Pancreas (tissue), 10 donors: ENCODE data around the gene CEP41. TPM values are rescaled to one million over a fixed set of nuclear protein-coding genes. Genes with fewer than 3 reads are reported as not detected.

Experiments
- ATAC-seq, 4 donors: fragments of 200-7000 bp; cut with Tn5 transposase; one replicate each; pipeline versions ENCODE4 v1.8.0 to v1.9.1; 2020; ENCODE audit warnings: mild to moderate bottlenecking in 4 of 4, moderate library complexity in 4 of 4
- DNase-seq, 6 donors: peaks; one replicate each; pipeline ENCODE4 v3.0.0-alpha.2; 2020
- FAIRE-seq: peaks from 2 replicates; lab custom pipeline; 2012; peaks lifted over from hg19 to GRCh38; lab: Jason Lieb, UNC
- H3K27ac ChIP-seq, 4 donors: fragments of 200-600 bp; sonication (generic); 1 replicate in 3 of 4; 2 replicates in 1 of 4; pipeline versions ENCODE4 v1.5.0 to v1.8.0; 2020
- H3K27me3 ChIP-seq, 4 donors: fragments of 200-600 bp; one replicate each; pipeline ENCODE4 v1.8.0; 2021
- H3K36me3 ChIP-seq, 3 donors: fragments of 200-600 bp; sonication (generic) in 1 of 3; one replicate each; pipeline versions ENCODE4 v1.5.0 to v1.8.0; 2020 to 2021
- H3K4me1 ChIP-seq, 3 donors: fragments of 200-600 bp; one replicate each; pipeline ENCODE4 v1.8.0; 2021
- H3K4me3 ChIP-seq, 4 donors: fragments of 200-600 bp; sonication (generic) in 2 of 4; one replicate each; pipeline versions ENCODE4 v1.5.0 to v1.8.0; 2020 to 2021
- H3K9me3 ChIP-seq, 4 donors: fragments of 200-600 bp; one replicate each; pipeline ENCODE4 v1.8.0; 2021
- WGBS, 2 donors: extraction: QIAGEN DNeasy Blood & Tissue Kit; methylation state at CpG; one replicate each; pipeline ENCODE4 v1.1.7; 2013; 5-methylcytosine and 5-hydroxymethylcytosine counted together
- intact Hi-C, 3 donors: fragments of 100-400 bp; cut with DNase I; formaldehyde crosslinking; loops; one replicate each; pipeline versions ENCODE4 v1.11.1 to v1.14.2; 2022
- polyA plus RNA-seq, 2 donors: library from polyadenylated mRNA; stranded (reverse); fragments of 200-250 nt; gene quantifications; one replicate each; pipeline ENCODE4 v1.2.3, GENCODE V29; 2013
- total RNA-seq, 6 donors: library from RNA; stranded (reverse); fragmentation: NEBNext Ultra II Directional in 4 of 6; extraction: Animal tissue kit (Norgen Biotek cat#: 25700) in 4 of 6; gene quantifications; one replicate each; pipeline versions ENCODE4 v1.2.1 to v1.2.4, GENCODE V29; 2021 to 2023
- TF ChIP-seq, protein P1 (sequence below), 4 donors: fragments of 200-600 bp; sonication (generic) in 3 of 4; IDR thresholded peaks; one replicate each; pipeline versions ENCODE4 v1.5.0 to v1.8.0; 2021; ENCODE audit warnings: antibody characterized with exemption in 4 of 4
- donor health status: healthy with polysubstance abuse.
- donor health status: DM: no; HTN: no; CAD: no; lungs with moderate emphysema.
- donor health status: DM: no; HTN: no; CAD: no.
- donor health status: control.
- donor health status: control.
- donor health status: Bipolar disorder and iron deficiency.
- donor health status: DM: yes; HTN: yes; CAD: no.
- donor health status: DM: no; HTN: no; CAD: no.
- donor health status: DM: no; HTN: no; CAD: no.
- donor health status: DM: yes; HTN: yes; CAD: no.

The CEP41 gene
- total and polyA plus RNA-seq, 8 donors, result 1.8 to 10.3 (median 4.5) TPM

DNA sequence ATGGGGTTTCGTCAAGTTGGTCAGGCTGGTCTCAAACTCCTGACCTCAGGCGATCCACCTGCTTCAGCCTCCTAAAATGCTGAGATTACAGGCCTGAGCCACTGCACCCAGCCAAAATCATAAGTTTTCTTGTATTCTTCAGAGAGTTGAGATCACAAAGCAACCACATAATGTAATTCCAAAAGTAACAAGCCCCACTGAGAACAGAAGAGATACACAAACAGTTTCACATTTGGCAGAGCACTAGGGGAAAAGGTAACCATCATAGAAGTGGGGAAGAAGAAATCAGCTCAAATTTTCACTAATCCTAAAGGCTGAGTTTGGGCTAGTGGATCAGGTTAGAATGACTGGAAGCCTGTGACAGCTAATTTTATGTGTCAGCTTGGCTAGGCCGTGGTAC, 5.4 kb upstream of the CEP41 start:
- TF ChIP-seq, protein P1, sequence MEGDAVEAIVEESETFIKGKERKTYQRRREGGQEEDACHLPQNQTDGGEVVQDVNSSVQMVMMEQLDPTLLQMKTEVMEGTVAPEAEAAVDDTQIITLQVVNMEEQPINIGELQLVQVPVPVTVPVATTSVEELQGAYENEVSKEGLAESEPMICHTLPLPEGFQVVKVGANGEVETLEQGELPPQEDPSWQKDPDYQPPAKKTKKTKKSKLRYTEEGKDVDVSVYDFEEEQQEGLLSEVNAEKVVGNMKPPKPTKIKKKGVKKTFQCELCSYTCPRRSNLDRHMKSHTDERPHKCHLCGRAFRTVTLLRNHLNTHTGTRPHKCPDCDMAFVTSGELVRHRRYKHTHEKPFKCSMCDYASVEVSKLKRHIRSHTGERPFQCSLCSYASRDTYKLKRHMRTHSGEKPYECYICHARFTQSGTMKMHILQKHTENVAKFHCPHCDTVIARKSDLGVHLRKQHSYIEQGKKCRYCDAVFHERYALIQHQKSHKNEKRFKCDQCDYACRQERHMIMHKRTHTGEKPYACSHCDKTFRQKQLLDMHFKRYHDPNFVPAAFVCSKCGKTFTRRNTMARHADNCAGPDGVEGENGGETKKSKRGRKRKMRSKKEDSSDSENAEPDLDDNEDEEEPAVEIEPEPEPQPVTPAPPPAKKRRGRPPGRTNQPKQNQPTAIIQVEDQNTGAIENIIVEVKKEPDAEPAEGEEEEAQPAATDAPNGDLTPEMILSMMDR (IDR thresholded peaks at IDR 0.05), result no peak
- Histone ChIP-seq H3K4me1 (peaks cover 0 to 7% (median 7%) of the 10 kb centered on the region in 3 donors), H3K36me3 (no peaks in the 10 kb centered on the region), H3K9me3 (no peaks in the 10 kb centered on the region), H3K27ac (no peak overlapping the region), H3K4me3 (no peak overlapping the region), H3K27me3 (no peaks in the 10 kb centered on the region)
- FAIRE-seq (no peak), ATAC-seq (no peak), DNase-seq (no peak)
- intact Hi-C loops, result no loop called here
- 89% methylated on average over 3 of the region's 3 CpGs for WGBS, 2 donors

DNA sequence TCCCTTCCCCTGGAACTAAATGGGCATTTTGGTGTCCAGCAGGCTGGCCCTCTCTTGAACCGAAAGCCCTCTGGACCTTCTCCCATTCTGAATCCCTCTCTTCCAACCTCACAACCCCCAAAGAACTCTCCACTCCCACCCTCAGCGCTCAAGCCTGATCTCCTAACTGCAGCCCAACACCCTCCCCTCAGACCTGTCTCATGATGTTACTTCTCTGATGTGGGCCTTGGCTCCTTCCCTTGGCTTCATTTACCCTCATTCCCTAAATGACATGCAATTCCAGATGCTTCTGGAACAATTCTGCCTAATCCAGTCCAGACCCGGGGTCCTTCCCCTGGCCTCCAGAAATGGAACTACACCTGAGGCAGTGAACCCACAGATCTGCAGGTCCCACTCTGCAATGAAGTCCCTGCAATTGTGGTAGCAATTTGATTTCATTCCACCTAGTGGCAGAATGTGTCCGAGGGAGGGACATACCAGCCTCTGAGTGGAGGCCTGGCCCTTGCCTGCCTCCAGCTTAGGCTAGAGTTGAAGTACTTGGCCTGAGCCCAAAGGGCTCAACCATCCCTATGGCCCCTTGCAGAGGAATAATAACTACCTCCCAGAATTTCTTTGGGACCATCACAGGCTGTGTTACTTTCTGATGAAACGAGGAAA, 4.1 kb upstream of the CEP41 start:
- intact Hi-C loops, result no loop called here
- ATAC-seq, result no peak
- H3K27ac ChIP-seq, result no peak overlapping the region

DNA sequence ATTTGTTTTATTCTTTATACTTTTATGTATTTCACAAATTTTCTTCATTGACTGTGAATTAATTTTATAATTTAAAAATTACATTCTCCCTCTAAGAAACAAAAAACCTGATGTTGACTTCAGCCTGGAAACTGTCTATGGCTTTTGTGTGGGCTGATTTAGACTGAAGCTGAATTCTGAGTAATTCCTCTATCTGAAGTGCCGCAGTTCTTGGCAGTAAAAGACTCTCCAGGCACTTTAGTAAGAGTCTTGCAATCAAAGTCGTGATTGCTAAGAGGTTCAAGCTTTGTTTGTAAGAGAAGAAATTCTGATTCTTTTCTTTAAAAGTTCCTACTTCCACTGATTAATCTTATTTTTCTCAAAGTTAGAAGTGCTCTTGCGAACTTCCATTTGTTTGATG, 3.4 kb upstream of the CEP41 start:
- 69 to 82% methylated on average over 3 of the region's 3 CpGs for WGBS, 2 donors
- H3K4me1 ChIP-seq, result peaks cover 0 to 11% (median 8%) of the 10 kb centered on the region in 3 donors
- H3K27me3 ChIP-seq, result no peaks in the 10 kb centered on the region
- no peak for ATAC-seq
- H3K4me3 ChIP-seq, result no peak overlapping the region
- H3K27ac ChIP-seq, result no peak overlapping the region
- no peaks in the 10 kb centered on the region for H3K9me3 ChIP-seq
- no peaks in the 10 kb centered on the region for H3K36me3 ChIP-seq
- TF ChIP-seq, protein P1 (IDR thresholded peaks at IDR 0.05), result no peak
- intact Hi-C loops, result no loop called here
- FAIRE-seq, result no peak
- DNase-seq, result no peak

More for the DNA sequence above, 4.1 kb upstream of the CEP41 start:
- no peaks in the 10 kb centered on the region for H3K9me3 ChIP-seq
- H3K36me3 ChIP-seq, result no peaks in the 10 kb centered on the region
- TF ChIP-seq, protein P1 (IDR thresholded peaks at IDR 0.05), result no peak
- no peaks in the 10 kb centered on the region for H3K27me3 ChIP-seq
- no peak for DNase-seq
- no peak overlapping the region for H3K4me3 ChIP-seq
- no peak for FAIRE-seq
- peaks cover 0 to 11% (median 8%) of the 10 kb centered on the region in 3 donors for H3K4me1 ChIP-seq
- WGBS, 2 donors, result 83 to 87% methylated on average over 5 of the region's 5 CpGs

DNA sequence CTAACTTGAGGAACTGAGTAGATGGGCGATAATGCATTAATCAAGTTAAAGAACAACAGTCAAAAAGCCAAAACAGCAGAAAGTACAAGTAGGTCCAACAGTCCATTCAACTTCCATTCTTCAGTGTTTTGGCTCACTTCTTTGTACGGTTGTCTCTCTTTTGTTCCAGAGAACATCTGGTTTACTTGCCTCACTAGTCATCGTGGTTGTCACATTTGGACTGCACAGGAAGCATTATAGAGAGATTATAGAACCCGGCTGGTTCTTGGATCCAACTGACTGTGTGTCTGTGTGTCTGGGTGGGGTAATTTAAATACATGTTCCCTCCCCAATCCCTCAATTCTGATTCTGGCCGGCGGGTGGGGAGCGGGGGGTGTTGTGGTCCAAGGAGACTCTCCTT, 1.8 kb upstream of the CEP41 start:
- FAIRE-seq (no peak), DNase-seq (no peak), ATAC-seq (no peak)
- no peaks in the 10 kb centered on the region for H3K9me3 ChIP-seq
- no peaks in the 10 kb centered on the region for H3K27me3 ChIP-seq
- H3K27ac ChIP-seq, result no peak overlapping the region
- WGBS, 2 donors, result 92 to 95% methylated on average over 7 of the region's 7 CpGs
- TF ChIP-seq, protein P1 (IDR thresholded peaks at IDR 0.05), result no peak
- no peak overlapping the region for H3K4me3 ChIP-seq
- intact Hi-C loops, result no loop called here
- H3K4me1 ChIP-seq, result peaks cover 0 to 11% (median 8%) of the 10 kb centered on the region in 3 donors
- no peaks in the 10 kb centered on the region for H3K36me3 ChIP-seq

DNA sequence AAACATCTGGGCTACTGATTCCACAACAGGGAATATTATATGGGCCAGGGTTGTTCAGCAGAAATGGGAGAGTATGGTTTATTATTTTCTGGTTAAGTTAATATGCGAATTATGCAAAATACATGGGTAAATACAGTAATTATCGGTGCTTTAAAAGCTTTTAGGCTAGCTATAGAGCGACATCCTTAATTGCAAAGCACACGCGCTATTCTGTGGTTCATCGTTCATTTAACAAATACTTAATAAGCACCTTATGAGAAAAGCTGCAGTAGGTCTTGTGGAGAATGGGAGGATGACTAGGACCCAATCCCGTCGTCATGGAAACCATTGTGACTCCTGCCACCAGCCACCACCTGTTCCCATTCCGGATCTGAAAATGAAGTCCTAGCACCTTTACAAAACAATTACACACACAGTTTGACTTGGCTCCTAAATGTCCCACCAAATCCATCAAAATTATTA, 623 bp upstream of the CEP41 start:
- WGBS, 2 donors, result 4 to 6% methylated on average over 9 of the region's 9 CpGs
- peak in 3 of 6 donors; percentile 52 to 59 (median 53) for DNase-seq

More for the DNA sequence above, 623 bp upstream of the CEP41 start:
- H3K27ac ChIP-seq, result peak overlapping the region; percentile 60 to 87 (median 81)
- H3K36me3 ChIP-seq, result no peaks in the 10 kb centered on the region
- intact Hi-C loops, result no loop called here
- FAIRE-seq (no peak), ATAC-seq (peak; percentile 49 to 64 (median 57))
- H3K4me3 ChIP-seq, result peak overlapping the region; percentile 53 to 72 (median 63)
- H3K9me3 ChIP-seq, result no peaks in the 10 kb centered on the region
- TF ChIP-seq, protein P1 (IDR thresholded peaks at IDR 0.05), result no peak
- H3K4me1 ChIP-seq, result peaks cover 0 to 11% (median 8%) of the 10 kb centered on the region in 3 donors
- H3K27me3 ChIP-seq, result no peaks in the 10 kb centered on the region
